Stimulated activated CD4-positive, alpha-beta T cell treated with anti-CD3 and anti-CD28 coated beads, Interleukin-12 subunit alpha, Interleukin-12 subunit beta, amount 100 ng/mL, for 48 hours (primary cell): ENCODE results near the gene MDM2.
"Not testable (repeated sequence)": the region's sequence is repeated elsewhere in the genome, so short reads cannot be mapped to it uniquely, and the experiment has no call there.

Experiments
- DNase-seq, 3 donors: peaks; one replicate each; pipeline ENCODE4 v3.0.0-alpha.2; 2020; ENCODE audit warnings: low read depth in 2 of 3, low spot score in 1 of 3

The MDM2 gene

GRCh38 chr12:68825569-68826217, 17.7 kb downstream of the MDM2 start:
- no peak for DNase-seq

- no peak for DNase-seq
Measured at GRCh38 chr12:68827895-68828671, 20.1 kb downstream of the MDM2 start.

GRCh38 chr12:68828672-68829068, 20.7 kb downstream of the MDM2 start:
- DNase-seq = no peak

GRCh38 chr12:68831272-68831671, 23.3 kb downstream of the MDM2 start:
- DNase-seq = no peak

GRCh38 chr12:68831751-68832503, 23.9 kb downstream of the MDM2 start:
- DNase-seq = no peak

- no peak for DNase-seq
Measured at GRCh38 chr12:68832504-68832867, 24.5 kb downstream of the MDM2 start.

GRCh38 chr12:68833508-68833907, 25.5 kb downstream of the MDM2 start:
- DNase-seq = no peak

- no peak for DNase-seq
Measured at GRCh38 chr12:68835333-68835908, 27.4 kb downstream of the MDM2 start.

- DNase-seq = no peak
Measured at GRCh38 chr12:68837215-68837614, 29.2 kb downstream of the MDM2 start.

GRCh38 chr12:68838046-68838886, 30.3 kb downstream of the MDM2 start:
- DNase-seq = no peak

- DNase-seq = no peak
Measured at GRCh38 chr12:68839183-68840147, 31.5 kb downstream of the MDM2 start.

GRCh38 chr12:68841175-68841574, 33.2 kb downstream of the MDM2 start:
- DNase-seq = not testable (repeated sequence)

GRCh38 chr12:68841717-68842116, 33.7 kb downstream of the MDM2 start:
- DNase-seq = no peak

GRCh38 chr12:68842123-68842522, 34.1 kb downstream of the MDM2 start:
- no peak for DNase-seq

- DNase-seq = no peak
Measured at GRCh38 chr12:68842784-68843567, 35.0 kb downstream of the MDM2 start.

GRCh38 chr12:68844318-68844745, 36.4 kb downstream of the MDM2 start:
- DNase-seq = no peak

- DNase-seq = no peak
Measured at GRCh38 chr12:68844788-68845695, 37.1 kb downstream of the MDM2 start.

GRCh38 chr12:68846811-68847210, 38.8 kb downstream of the MDM2 start:
- DNase-seq = no peak
